Vagina (tissue), 2 donors: ENCODE data around the gene CCNY.

Source experiments
- POLR2A ChIP-seq, 2 donors: fragments of 450-650 bp; IDR thresholded peaks; one replicate each; pipeline ENCODE4 v1.6.1; 2017; ENCODE audit warnings: antibody characterized with exemption in 2 of 2, mild to moderate bottlenecking in 2 of 2, moderate library complexity in 2 of 2
- POLR2AphosphoS5 ChIP-seq, 2 donors: sonication (generic); formaldehyde crosslinking; IDR thresholded peaks; one replicate each; pipeline ENCODE4 v1.9.0; 2017; ENCODE audit warnings: antibody characterized with exemption in 2 of 2, mild to moderate bottlenecking in 2 of 2, low read depth in 1 of 2; ENCODE audit not compliant: insufficient read depth in 1 of 2
- TF ChIP-seq, protein P1 (sequence below), 3 experiments: fragments of 450-650 bp in 2 of 3; fragments of 200-600 bp in 1 of 3; sonication (generic) in 1 of 3; IDR thresholded peaks; one replicate each; pipeline ENCODE4 v1.5.1; 2017 to 2019; ENCODE audit warnings: antibody characterized with exemption in 3 of 3, mild to moderate bottlenecking in 2 of 3, moderate library complexity in 2 of 3

DNA sequence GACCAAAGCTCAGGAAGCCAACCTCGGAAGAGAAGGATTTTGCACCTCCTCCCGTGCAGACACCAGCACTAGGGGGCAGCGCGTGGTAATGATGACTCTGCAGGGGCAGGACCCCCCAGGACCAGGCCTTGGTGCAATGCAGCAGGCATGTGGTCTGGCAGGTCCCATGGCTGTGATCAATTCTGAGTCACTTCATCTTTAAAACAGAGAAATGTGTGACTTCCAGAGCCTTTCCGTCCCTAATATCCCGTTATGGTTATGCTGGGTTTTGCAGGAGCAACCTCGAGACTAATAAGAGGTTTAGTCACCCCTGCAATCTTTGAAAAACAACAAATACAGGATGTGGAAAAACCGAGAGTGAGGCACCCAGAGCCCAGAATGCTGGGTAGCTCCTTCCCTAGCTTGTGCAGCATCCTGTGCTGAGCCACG, 238.6 kb downstream of the CCNY start:
- TF ChIP-seq, protein P1, sequence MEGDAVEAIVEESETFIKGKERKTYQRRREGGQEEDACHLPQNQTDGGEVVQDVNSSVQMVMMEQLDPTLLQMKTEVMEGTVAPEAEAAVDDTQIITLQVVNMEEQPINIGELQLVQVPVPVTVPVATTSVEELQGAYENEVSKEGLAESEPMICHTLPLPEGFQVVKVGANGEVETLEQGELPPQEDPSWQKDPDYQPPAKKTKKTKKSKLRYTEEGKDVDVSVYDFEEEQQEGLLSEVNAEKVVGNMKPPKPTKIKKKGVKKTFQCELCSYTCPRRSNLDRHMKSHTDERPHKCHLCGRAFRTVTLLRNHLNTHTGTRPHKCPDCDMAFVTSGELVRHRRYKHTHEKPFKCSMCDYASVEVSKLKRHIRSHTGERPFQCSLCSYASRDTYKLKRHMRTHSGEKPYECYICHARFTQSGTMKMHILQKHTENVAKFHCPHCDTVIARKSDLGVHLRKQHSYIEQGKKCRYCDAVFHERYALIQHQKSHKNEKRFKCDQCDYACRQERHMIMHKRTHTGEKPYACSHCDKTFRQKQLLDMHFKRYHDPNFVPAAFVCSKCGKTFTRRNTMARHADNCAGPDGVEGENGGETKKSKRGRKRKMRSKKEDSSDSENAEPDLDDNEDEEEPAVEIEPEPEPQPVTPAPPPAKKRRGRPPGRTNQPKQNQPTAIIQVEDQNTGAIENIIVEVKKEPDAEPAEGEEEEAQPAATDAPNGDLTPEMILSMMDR (IDR thresholded peaks at IDR 0.05), result no peak
- TF ChIP-seq POLR2AphosphoS5 (IDR thresholded peaks at IDR 0.05; ENCODE audit: insufficient read depth in 1 of 2, low read depth in 1 of 2) (no peak), POLR2A (IDR thresholded peaks at IDR 0.05) (no peak)
